NCI-H1417 treated with DMSO at 0.1 percent for 48 hours (cell line): ENCODE measurements around the gene POLR2I.
"Not testable (repeated sequence)": the region's sequence is repeated elsewhere in the genome, so short reads cannot be mapped to it uniquely, and the experiment has no call there.

Source experiments
- DNase-seq: peaks from one replicate; lab custom pipeline; 2025; lab: John Stamatoyannopoulos, UW

The POLR2I gene

DNA sequence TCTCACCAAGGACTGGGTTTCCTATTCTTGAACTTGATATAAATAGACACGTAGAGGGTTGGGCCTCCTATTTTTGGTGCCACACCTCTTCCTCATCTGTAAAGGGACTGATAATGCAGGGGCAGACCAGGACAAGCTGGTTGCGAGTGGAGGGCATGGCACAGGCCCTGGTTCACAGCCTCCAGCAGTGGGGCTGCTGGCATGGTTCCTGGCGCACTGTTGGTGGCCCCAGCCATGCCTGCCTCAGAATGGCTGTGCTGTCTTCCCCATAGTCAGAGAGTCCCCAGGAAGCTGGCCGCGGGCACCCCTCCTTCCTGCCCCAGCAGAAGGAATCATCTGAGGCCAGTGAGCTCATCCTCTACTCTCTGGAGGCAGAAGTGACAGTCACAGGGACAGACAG, 14.2 kb downstream of the POLR2I start:
- DNase-seq, result no peak

- DNase-seq, result no peak
Measured at GRCh38 chr19:36099166-36099785, 15.4 kb downstream of the POLR2I start.

DNA sequence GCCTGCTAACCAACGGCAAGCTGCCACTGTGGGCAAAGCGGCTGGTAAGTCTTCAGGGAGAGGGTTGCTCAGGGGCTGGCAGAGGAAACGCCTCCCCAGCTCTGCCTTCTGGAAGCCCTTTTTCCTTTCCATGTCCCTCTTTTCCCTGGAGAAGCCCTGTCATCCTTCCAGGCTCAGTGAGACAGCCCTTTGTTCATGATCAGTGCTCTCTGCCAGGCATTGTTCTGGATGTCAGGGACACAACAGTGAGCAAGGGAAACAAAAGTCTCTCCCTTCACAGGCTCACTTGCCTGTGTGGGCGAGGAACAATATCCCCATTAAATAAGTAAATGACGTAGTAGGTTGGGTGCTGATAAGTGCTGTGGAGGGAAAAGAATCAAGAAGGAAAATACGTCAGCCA, 17.6 kb downstream of the POLR2I start:
- no peak for DNase-seq

GRCh38 chr19:36093687-36094086, 21.0 kb downstream of the POLR2I start:
- no peak for DNase-seq

- DNase-seq, result no peak
Measured at GRCh38 chr19:36093146-36093662, 21.5 kb downstream of the POLR2I start.

DNA sequence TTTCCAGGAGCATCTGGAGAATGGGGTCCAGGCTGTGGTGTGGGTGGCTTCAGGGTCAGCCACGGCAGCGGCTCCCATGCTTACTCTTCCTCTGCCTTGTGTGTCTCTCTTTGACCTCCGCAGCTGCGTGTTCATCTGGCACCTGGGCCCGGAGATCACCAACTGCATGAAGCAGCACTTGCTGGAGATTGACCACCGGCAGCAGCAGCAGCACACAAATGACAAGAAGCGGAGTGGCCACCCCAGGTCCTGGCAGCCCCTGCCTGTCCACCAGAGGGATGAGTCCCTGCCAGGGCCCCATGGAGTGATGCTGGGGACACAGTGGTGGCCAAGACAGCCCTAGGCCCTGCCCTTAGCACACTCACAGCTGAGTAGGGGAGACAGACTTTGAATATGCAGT, 22.1 kb downstream of the POLR2I start:
- no peak for DNase-seq

DNA sequence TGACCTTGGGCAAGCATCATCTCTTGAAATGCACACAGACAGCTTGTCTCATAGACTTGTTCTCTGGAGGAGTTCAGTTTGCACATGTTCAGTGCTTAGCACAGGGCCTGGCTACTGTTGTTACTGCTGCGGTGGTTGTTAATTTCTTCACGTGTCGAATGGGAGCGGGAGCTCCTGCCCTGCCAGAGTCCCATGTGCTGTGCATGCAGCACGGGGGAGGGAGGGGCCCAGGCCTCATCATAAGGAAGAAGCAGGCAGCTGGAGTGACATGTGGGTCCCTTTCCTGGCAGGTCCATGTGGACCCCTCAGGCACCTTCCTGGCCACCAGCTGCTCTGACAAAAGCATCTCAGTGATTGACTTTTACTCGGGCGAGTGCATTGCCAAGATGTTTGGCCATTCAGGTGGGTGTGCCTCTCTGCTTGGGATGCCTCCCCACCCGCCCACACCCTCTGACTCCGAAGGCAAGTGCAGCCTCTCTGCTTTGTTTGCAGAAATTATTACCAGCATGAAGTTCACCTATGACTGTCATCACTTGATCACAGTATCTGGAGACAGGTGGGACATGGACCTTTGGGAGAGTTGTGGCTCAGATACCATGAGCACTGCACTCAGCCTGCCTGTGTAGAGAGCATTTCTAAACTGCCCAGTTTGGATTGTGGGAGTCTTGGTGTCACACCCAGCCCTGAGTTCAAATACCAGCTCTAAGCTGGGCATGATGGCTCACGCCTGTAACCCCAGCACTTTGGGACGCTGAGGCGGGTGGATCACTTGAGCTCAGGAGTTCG, 23.6 kb downstream of the POLR2I start:
- DNase-seq, result no peak

- no peak for DNase-seq
Measured at GRCh38 chr19:36089847-36090246, 24.8 kb downstream of the POLR2I start.

DNA sequence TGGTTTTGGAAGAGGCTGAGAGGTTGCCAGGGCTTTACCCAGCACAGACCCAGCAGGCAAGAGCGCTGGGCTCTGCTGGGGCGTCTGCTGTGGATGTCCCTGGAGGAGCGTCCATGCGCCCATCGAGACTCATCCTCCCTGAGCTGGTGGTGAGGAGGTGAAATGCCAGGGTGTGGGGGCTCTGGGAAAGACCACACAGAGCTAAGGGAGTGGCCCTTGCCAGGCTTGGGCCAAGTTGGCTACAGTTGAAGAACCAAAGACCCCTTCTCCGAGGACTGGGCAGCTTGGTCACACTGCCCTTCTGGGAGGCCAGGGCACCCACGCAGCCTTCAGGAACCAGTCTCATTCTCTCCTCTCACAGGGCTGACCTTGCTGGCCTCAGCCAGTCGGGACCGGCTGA, 28.3 kb downstream of the POLR2I start:
- DNase-seq, result no peak

DNA sequence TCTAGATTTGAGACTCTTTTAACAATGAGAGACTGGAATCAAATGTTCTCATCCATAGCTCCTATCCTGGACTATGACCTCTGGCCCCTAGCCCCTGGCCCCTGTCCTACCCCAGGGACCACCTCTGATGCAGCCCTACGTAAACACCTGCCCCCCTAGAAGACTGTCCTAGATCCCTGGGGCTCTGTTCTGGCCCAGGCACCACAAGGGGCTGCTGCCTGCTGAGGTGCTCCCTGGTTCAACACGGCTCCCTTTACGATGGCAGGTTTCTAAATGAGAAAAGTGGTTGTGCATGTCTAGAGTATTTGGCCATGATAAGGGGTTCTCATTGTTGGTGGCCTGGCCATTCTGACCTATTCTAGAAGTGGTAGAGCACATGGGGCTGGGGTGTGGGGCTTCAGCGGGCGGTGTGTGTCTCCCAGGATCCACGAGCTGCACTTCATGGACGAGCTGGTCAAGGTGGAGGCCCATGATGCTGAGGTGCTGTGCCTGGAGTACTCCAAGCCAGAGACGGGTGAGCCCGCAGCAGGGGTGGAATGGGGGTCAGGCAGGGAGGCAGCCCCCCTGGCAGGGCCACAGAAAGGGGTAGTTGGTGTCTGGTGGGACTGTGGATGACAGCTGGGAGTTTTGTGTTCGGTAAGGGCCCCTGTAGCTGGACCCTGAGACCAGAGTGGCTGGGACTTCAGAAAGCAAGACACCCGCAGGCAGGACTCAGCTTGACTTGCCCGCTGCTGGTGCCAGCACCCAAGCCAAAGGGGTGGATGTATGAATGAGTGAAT, 30.3 kb downstream of the POLR2I start:
- no peak for DNase-seq

- DNase-seq, result no peak
Measured at GRCh38 chr19:36082916-36083315, 31.8 kb downstream of the POLR2I start.

- no peak for DNase-seq
Measured at GRCh38 chr19:36081894-36082293, 32.8 kb downstream of the POLR2I start.

GRCh38 chr19:36081385-36081784, 33.3 kb downstream of the POLR2I start:
- DNase-seq, result no peak

- DNase-seq, result no peak
Measured at GRCh38 chr19:36079389-36079945, 35.2 kb downstream of the POLR2I start.

DNA sequence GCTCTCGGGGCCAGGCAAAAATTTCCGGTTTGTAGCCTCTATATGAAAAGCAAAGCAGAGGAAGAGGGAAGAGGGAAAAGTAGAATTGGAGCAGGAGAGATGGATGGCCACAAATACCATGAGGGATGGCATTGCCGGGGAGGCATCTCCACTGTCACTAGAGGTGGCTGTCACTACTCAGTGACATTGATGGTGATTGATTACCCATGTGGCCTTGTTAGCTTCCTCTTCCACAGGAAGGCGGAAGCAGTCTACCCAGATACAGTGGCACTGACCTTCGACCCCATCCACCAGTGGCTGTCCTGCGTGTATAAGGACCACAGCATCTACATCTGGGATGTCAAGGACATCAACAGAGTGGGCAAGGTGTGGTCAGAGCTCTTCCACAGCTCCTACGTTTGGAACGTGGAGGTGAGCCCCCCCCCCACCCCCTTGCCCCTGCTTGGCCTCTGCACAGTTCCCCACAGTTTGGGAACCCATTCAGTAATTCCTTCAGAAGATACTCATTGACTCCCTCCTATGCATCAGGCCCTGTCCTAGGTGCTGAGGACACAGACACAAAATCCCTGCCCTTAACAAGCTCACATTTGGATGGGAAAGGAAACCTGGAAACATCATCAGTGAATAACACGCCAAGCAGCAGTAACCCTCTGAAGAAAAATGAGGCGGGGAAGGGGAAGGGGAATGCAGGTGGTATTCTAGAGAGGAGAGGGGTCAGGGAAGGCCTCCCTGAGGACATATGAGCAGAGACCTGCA, 41.4 kb downstream of the POLR2I start:
- DNase-seq, result no peak

GRCh38 chr19:36072081-36072480, 42.6 kb downstream of the POLR2I start:
- DNase-seq, result no peak

DNA sequence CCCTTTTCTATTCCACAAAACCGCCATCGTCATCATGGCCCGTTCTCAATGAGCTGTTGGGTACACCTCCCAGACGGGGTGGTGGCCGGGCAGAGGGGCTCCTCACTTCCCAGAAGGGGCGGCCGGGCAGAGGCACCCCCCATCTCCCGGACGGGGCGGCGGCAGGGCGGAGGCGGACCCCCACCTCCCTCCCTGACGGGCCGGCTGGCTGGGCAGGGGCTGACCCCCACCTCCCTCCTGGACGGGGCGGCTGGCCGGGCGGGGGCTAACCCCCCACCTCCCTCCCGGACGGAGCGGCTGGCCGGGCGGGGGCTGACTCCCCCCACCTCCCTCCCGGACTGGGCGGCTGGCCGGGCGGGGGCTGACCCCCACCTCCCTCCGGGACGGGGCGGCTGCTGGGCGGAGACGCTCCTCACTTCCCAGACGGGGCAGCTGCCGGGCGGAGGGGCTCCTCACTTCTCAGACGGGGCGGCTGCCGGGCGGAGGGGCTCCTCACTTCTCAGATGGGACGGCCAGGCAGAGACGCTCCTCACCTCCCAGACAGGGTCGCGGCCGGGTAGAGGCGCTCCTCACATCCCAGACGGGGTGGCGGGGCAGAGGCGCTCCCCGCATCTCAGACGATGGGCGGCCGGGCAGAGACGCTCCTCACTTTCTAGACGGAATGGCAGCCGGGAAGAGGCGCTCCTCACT, 45.7 kb downstream of the POLR2I start:
- DNase-seq, result not testable (repeated sequence)

DNA sequence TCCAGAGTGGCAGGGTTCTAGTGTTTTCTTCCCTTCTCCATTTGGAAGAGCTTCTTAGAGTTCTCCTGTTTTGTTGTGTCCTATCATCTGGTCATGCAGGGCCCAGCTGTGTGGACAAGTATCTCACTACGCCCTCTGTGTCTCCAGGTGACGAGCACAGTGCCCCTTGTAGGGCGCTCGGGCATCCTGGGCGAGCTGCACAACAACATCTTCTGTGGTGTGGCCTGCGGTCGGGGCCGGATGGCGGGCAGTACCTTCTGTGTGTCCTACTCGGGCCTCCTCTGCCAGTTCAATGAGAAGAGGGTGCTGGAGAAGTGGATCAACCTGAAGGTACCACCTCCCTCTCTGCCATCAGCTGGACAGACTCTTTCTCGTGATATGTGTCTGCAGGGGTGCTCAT, 47.0 kb downstream of the POLR2I start:
- no peak for DNase-seq

DNA sequence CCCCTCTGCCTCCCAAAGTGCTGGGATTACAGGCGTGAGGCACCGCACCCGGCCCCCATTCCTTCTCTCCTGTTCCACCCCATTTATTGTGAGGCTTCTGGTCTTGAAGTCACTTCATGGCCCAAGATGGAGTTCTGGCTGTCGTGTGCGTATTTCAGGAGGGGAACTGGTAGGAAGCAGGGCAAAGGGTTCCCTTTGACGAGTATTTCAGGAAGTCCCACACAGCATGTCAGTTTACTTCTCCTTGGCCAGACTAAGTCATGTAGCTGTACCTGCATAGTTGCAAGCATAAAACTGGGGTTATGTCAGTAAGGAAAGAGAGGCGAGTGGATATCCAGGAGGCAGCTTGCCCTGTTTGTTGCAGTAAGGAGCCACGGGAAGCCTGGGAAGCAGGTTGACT, 49.8 kb downstream of the POLR2I start:
- DNase-seq, result no peak
